Activated naive CD4-positive, alpha-beta T cell treated with anti-CD3 and anti-CD28 coated beads, Interleukin-2, amount 10 ng/mL, durations not matched to agents 7 days and 5 days (primary cell): ENCODE data around the gene LPP.

Experiments
- CTCF ChIA-PET: fragments of 350-600 bp; sonication (Branson Sonifier 250); formaldehyde crosslinking; loops from one replicate; lab custom pipeline; 2021; ENCODE audit warnings: antibody characterized with exemption; lab: Charles Lee
- DNase-seq: peaks from one replicate; pipeline ENCODE4 v3.0.0-alpha.2; 2020
- H3K27ac Mint-ChIP-seq: one replicate; pipeline ENCODE4 v1.8.0; 2021; ENCODE audit warnings: mild to moderate bottlenecking, moderate library complexity, mixed read lengths
- H3K27me3 Mint-ChIP-seq: one replicate; pipeline ENCODE4 v1.8.0; 2021; ENCODE audit warnings: mild to moderate bottlenecking, mixed read lengths
- H3K36me3 Mint-ChIP-seq: one replicate; pipeline ENCODE4 v1.8.0; 2021; ENCODE audit warnings: mixed read lengths
- H3K4me1 Mint-ChIP-seq: one replicate; pipeline ENCODE4 v1.8.0; 2021; ENCODE audit warnings: mixed read lengths
- H3K4me3 Mint-ChIP-seq: one replicate; pipeline ENCODE4 v1.8.0; 2021; ENCODE audit warnings: mild to moderate bottlenecking, moderate library complexity, mixed read lengths
- H3K9me3 Mint-ChIP-seq: one replicate; pipeline ENCODE4 v1.8.0; 2021; ENCODE audit warnings: mixed read lengths

The LPP gene

GRCh38 chr3:188819939-188820338 lies 666.0 kb downstream of the LPP start:
- Mint-ChIP-seq H3K36me3 (no peaks in the 10 kb centered on the region), H3K27ac (no peak overlapping the region), H3K4me3 (no peak overlapping the region), H3K27me3 (no peaks in the 10 kb centered on the region), H3K9me3 (no peaks in the 10 kb centered on the region), H3K4me1 (no peaks in the 10 kb centered on the region)
- no peak for DNase-seq
- CTCF ChIA-PET: interaction anchor here (1.0 kb wide), 1 partner anchor 135 kb away, joined by 3 read pairs; no protein-coding TSS in a partner anchor

- CTCF ChIA-PET: no interaction called here
- no peaks in the 10 kb centered on the region for H3K4me1 Mint-ChIP-seq
These were observed 668.0 kb downstream of the LPP start for GRCh38 chr3:188822004-188822403.

GRCh38 chr3:188822411-188822810 lies 668.5 kb downstream of the LPP start:
- CTCF ChIA-PET: no interaction called here
- no peak overlapping the region for H3K4me3 Mint-ChIP-seq

More at GRCh38 chr3:188822004-188822403, 668.0 kb downstream of the LPP start:
- H3K9me3 Mint-ChIP-seq: no peaks in the 10 kb centered on the region
- no peak overlapping the region for H3K4me3 Mint-ChIP-seq
- no peaks in the 10 kb centered on the region for H3K36me3 Mint-ChIP-seq
- no peak for DNase-seq
- no peak overlapping the region for H3K27ac Mint-ChIP-seq
- H3K27me3 Mint-ChIP-seq: no peaks in the 10 kb centered on the region

GRCh38 chr3:188824566-188824965 lies 670.6 kb downstream of the LPP start:
- Mint-ChIP-seq H3K27me3 (no peaks in the 10 kb centered on the region), H3K4me3 (no peak overlapping the region), H3K9me3 (no peaks in the 10 kb centered on the region), H3K4me1 (no peaks in the 10 kb centered on the region), H3K27ac (no peak overlapping the region), H3K36me3 (no peaks in the 10 kb centered on the region)
- CTCF ChIA-PET: no interaction called here
- no peak for DNase-seq

More at GRCh38 chr3:188822411-188822810, 668.5 kb downstream of the LPP start:
- Mint-ChIP-seq H3K36me3 (no peaks in the 10 kb centered on the region), H3K27me3 (no peaks in the 10 kb centered on the region), H3K9me3 (no peaks in the 10 kb centered on the region), H3K27ac (no peak overlapping the region), H3K4me1 (no peaks in the 10 kb centered on the region)
- no peak for DNase-seq

GRCh38 chr3:188825901-188826300 lies 671.9 kb downstream of the LPP start:
- no peak overlapping the region for H3K4me3 Mint-ChIP-seq
- H3K36me3 Mint-ChIP-seq: no peaks in the 10 kb centered on the region
- H3K27ac Mint-ChIP-seq: no peak overlapping the region
- H3K4me1 Mint-ChIP-seq: no peaks in the 10 kb centered on the region
- H3K27me3 Mint-ChIP-seq: no peaks in the 10 kb centered on the region
- no peak for DNase-seq
- H3K9me3 Mint-ChIP-seq: no peaks in the 10 kb centered on the region
- CTCF ChIA-PET: interaction anchor here (0.6 kb wide), 1 partner anchor 86 kb away, joined by 3 read pairs; no protein-coding TSS in a partner anchor

- H3K9me3 Mint-ChIP-seq: no peaks in the 10 kb centered on the region
- no peak for DNase-seq
- H3K36me3 Mint-ChIP-seq: no peaks in the 10 kb centered on the region
- no peaks in the 10 kb centered on the region for H3K27me3 Mint-ChIP-seq
- no peak overlapping the region for H3K4me3 Mint-ChIP-seq
- no peaks in the 10 kb centered on the region for H3K4me1 Mint-ChIP-seq
- CTCF ChIA-PET: no interaction called here
- H3K27ac Mint-ChIP-seq: no peak overlapping the region
These were observed 672.6 kb downstream of the LPP start for GRCh38 chr3:188826574-188826973.

GRCh38 chr3:188827103-188827502 lies 673.1 kb downstream of the LPP start:
- Mint-ChIP-seq H3K36me3 (no peaks in the 10 kb centered on the region), H3K9me3 (no peaks in the 10 kb centered on the region), H3K27me3 (no peaks in the 10 kb centered on the region), H3K27ac (no peak overlapping the region), H3K4me1 (no peaks in the 10 kb centered on the region), H3K4me3 (no peak overlapping the region)
- no peak for DNase-seq
- CTCF ChIA-PET: interaction anchor here (0.9 kb wide), 1 partner anchor 126 kb away, joined by 3 read pairs; no protein-coding TSS in a partner anchor

- Mint-ChIP-seq H3K4me3 (no peak overlapping the region), H3K27me3 (no peaks in the 10 kb centered on the region), H3K4me1 (no peaks in the 10 kb centered on the region), H3K9me3 (no peaks in the 10 kb centered on the region), H3K36me3 (no peaks in the 10 kb centered on the region), H3K27ac (no peak overlapping the region)
- no peak for DNase-seq
- CTCF ChIA-PET: interaction anchor here (0.9 kb wide), 1 partner anchor 126 kb away, joined by 3 read pairs; no protein-coding TSS in a partner anchor
These were observed 673.6 kb downstream of the LPP start for GRCh38 chr3:188827576-188827975.

- H3K9me3 Mint-ChIP-seq: no peaks in the 10 kb centered on the region
- no peak overlapping the region for H3K4me3 Mint-ChIP-seq
- DNase-seq: no peak
- H3K27ac Mint-ChIP-seq: no peak overlapping the region
- CTCF ChIA-PET: interaction anchor here (0.7 kb wide), 1 partner anchor 126 kb away, joined by 3 read pairs; no protein-coding TSS in a partner anchor
- no peaks in the 10 kb centered on the region for H3K36me3 Mint-ChIP-seq
- no peaks in the 10 kb centered on the region for H3K27me3 Mint-ChIP-seq
- H3K4me1 Mint-ChIP-seq: peaks cover 6% of the 10 kb centered on the region
These were observed 675.2 kb downstream of the LPP start for GRCh38 chr3:188829130-188829529.

GRCh38 chr3:188829576-188829975 lies 675.6 kb downstream of the LPP start:
- Mint-ChIP-seq H3K9me3 (no peaks in the 10 kb centered on the region), H3K27me3 (no peaks in the 10 kb centered on the region), H3K27ac (no peak overlapping the region), H3K4me3 (no peak overlapping the region), H3K36me3 (no peaks in the 10 kb centered on the region), H3K4me1 (peaks cover 10% of the 10 kb centered on the region)
- DNase-seq: no peak
- CTCF ChIA-PET: no interaction called here

GRCh38 chr3:188830893-188831292 lies 676.9 kb downstream of the LPP start:
- peaks cover 14% of the 10 kb centered on the region for H3K4me1 Mint-ChIP-seq
- H3K36me3 Mint-ChIP-seq: no peaks in the 10 kb centered on the region
- H3K4me3 Mint-ChIP-seq: no peak overlapping the region
- no peak for DNase-seq
- CTCF ChIA-PET: interaction anchor here (0.9 to 3.5 kb wide), 5 partner anchors 84 to 1097 kb away, joined by 3 to 18 read pairs (median 4); no protein-coding TSS in a partner anchor
- no peaks in the 10 kb centered on the region for H3K27me3 Mint-ChIP-seq
- H3K9me3 Mint-ChIP-seq: no peaks in the 10 kb centered on the region
- H3K27ac Mint-ChIP-seq: no peak overlapping the region

- no peaks in the 10 kb centered on the region for H3K27me3 Mint-ChIP-seq
- no peak for DNase-seq
- H3K9me3 Mint-ChIP-seq: no peaks in the 10 kb centered on the region
- peaks cover 14% of the 10 kb centered on the region for H3K4me1 Mint-ChIP-seq
- no peak overlapping the region for H3K27ac Mint-ChIP-seq
- CTCF ChIA-PET: interaction anchor here (1.3 to 3.5 kb wide), 2 partner anchors 122 to 1092 kb away, joined by 4 to 18 read pairs; no protein-coding TSS in a partner anchor
- no peak overlapping the region for H3K4me3 Mint-ChIP-seq
- no peaks in the 10 kb centered on the region for H3K36me3 Mint-ChIP-seq
These were observed 678.2 kb downstream of the LPP start for GRCh38 chr3:188832146-188832545.

GRCh38 chr3:188832961-188833721 lies 679.2 kb downstream of the LPP start:
- H3K9me3 Mint-ChIP-seq: no peaks in the 10 kb centered on the region
- H3K27me3 Mint-ChIP-seq: no peaks in the 10 kb centered on the region
- CTCF ChIA-PET: interaction anchor here (1.3 to 3.5 kb wide), 2 partner anchors 121 to 1093 kb away, joined by 4 to 18 read pairs; no protein-coding TSS in a partner anchor
- H3K4me3 Mint-ChIP-seq: no peak overlapping the region
- H3K27ac Mint-ChIP-seq: no peak overlapping the region
- peaks cover 14% of the 10 kb centered on the region for H3K4me1 Mint-ChIP-seq
- H3K36me3 Mint-ChIP-seq: no peaks in the 10 kb centered on the region
- no peak for DNase-seq

- Mint-ChIP-seq H3K27me3 (no peaks in the 10 kb centered on the region), H3K4me3 (no peak overlapping the region), H3K36me3 (no peaks in the 10 kb centered on the region), H3K9me3 (no peaks in the 10 kb centered on the region), H3K27ac (no peak overlapping the region), H3K4me1 (peaks cover 14% of the 10 kb centered on the region)
- peak; percentile 64 for DNase-seq
- CTCF ChIA-PET: interaction anchor here (3.4 kb wide), 1 partner anchor 120 kb away, joined by 25 read pairs; no protein-coding TSS in a partner anchor
These were observed 680.4 kb downstream of the LPP start for GRCh38 chr3:188834349-188834748.
